Measurements from ENCODE around the gene PTPRE.

PTPRE gene, protein sequence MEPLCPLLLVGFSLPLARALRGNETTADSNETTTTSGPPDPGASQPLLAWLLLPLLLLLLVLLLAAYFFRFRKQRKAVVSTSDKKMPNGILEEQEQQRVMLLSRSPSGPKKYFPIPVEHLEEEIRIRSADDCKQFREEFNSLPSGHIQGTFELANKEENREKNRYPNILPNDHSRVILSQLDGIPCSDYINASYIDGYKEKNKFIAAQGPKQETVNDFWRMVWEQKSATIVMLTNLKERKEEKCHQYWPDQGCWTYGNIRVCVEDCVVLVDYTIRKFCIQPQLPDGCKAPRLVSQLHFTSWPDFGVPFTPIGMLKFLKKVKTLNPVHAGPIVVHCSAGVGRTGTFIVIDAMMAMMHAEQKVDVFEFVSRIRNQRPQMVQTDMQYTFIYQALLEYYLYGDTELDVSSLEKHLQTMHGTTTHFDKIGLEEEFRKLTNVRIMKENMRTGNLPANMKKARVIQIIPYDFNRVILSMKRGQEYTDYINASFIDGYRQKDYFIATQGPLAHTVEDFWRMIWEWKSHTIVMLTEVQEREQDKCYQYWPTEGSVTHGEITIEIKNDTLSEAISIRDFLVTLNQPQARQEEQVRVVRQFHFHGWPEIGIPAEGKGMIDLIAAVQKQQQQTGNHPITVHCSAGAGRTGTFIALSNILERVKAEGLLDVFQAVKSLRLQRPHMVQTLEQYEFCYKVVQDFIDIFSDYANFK

DNA sequence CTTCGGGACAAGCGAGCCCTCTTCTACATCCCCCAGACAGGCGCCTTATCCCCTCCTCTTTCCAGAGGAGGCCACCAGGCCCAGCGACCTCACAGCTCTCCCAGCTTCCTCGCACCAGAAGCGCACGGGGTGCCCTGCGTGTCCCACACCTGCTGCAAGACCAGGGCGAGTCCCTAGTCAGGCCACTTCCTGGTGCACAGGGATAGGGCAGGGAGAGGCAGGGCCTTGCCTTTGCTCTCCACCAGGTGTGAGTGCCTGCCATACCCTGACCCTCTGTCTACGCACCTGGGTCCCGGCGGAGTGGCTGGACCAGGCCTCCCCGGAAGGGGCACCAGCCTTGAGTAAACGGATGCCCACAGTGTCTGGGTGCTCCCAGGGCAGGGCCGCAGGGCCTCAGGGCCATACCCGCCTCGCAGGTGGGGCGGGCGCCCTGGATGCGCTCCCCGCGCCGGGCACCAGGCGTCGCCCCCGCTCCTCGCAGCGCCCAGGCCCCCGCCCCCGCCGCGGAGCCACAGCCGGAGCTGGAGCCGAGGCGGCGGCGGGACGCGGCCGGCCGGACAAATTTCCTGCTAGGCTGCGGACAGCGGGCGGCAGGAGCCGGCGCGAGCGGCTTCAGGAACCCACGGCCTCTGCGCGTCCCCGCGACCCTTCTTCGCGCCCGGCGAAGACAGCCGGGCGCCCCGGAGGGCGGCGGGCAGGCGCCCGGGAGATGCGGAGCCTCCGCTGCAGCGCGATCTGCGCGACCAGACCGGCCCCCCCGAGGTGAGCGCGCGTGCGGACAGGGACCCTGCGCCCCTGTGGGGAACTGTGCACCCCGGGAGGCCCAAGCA, at the start of gene PTPRE:
Gene PTPRE, plus strand, starts transcription at position 556 of the 830 bp plus-strand sequence. CDS start 133,779 bp downstream, outside the sequence.
- Histone ChIP-seq H3K4me1 (ENCODE audit: control insufficient read depth, insufficient read depth, low read length) (no peaks in the 10 kb centered on the region), H3K9ac (ENCODE audit: low read length) (no peak within 1 kb of the TSS), H3K27ac (ENCODE audit: low read depth, low read length) (peak within 1 kb of the TSS; percentile 56), H3K4me3 (ENCODE audit: low read length) (peak within 1 kb of the TSS; percentile 67), H3K36me3 (ENCODE audit: control insufficient read depth, insufficient read depth, low read length) (no peaks in the 10 kb centered on the region), H3K27me3 (ENCODE audit: control insufficient read depth, insufficient read depth, low read length) (no peaks in the 10 kb centered on the region)

GRCh38 chr10:127860592-127860991, 46.3 kb upstream of the PTPRE start:
- no peaks in the 10 kb centered on the region for H3K4me1 ChIP-seq (ENCODE audit: control insufficient read depth, insufficient read depth, low read length)
- H3K9ac ChIP-seq (ENCODE audit: low read length), result no peak overlapping the region
- no peaks in the 10 kb centered on the region for H3K36me3 ChIP-seq (ENCODE audit: control insufficient read depth, insufficient read depth, low read length)
- no peaks in the 10 kb centered on the region for H3K27me3 ChIP-seq (ENCODE audit: control insufficient read depth, insufficient read depth, low read length)
- H3K4me3 ChIP-seq (ENCODE audit: low read length), result no peak overlapping the region
- H3K27ac ChIP-seq (ENCODE audit: low read depth, low read length), result no peak overlapping the region

- no peaks in the 10 kb centered on the region for H3K27me3 ChIP-seq (ENCODE audit: control insufficient read depth, insufficient read depth, low read length)
- no peaks in the 10 kb centered on the region for H3K36me3 ChIP-seq (ENCODE audit: control insufficient read depth, insufficient read depth, low read length)
- no peak overlapping the region for H3K4me3 ChIP-seq (ENCODE audit: low read length)
- H3K27ac ChIP-seq (ENCODE audit: low read depth, low read length), result no peak overlapping the region
- H3K9ac ChIP-seq (ENCODE audit: low read length), result no peak overlapping the region
- H3K4me1 ChIP-seq (ENCODE audit: control insufficient read depth, insufficient read depth, low read length), result no peaks in the 10 kb centered on the region
Measured at GRCh38 chr10:127863231-127863825, 43.6 kb upstream of the PTPRE start.

DNA sequence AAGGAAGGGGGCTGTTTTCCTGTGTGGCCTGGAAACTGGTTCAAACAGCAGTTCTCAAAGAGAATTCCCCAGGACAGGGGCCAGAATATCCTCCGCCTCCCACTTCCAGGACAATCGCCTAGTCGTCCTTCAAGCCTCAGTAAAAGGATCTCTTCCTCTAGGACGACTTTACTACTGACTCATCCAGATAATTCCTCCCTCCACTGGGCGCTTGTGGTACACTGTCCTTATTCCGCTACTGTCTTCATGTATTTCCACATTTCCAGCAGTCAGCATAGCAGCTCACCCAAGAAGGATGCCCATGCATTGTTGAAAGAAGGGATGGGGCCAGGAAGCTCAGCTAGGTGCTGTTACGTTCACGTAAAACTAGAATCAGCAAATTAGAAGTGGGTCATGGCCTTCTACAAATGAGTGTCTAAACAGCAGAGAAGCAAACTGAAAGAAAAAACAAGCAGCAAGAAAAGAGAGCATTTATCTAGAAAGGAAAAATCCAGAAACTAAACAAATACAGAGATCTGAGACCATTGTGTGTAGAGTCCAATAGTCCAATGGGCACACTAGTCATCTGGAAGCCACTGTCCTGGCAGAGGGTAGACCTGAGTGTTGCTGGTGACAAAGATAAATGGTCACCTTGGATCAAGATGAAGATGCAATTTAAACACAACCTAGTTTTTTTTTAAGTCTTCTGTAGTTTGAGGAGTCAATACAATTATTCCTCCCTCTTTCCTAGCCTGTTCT, 40.5 kb upstream of the PTPRE start:
- no peaks in the 10 kb centered on the region for H3K36me3 ChIP-seq (ENCODE audit: control insufficient read depth, insufficient read depth, low read length)
- no peaks in the 10 kb centered on the region for H3K4me1 ChIP-seq (ENCODE audit: control insufficient read depth, insufficient read depth, low read length)
- no peak overlapping the region for H3K4me3 ChIP-seq (ENCODE audit: low read length)
- H3K27ac ChIP-seq (ENCODE audit: low read depth, low read length), result no peak overlapping the region
- H3K27me3 ChIP-seq (ENCODE audit: control insufficient read depth, insufficient read depth, low read length), result no peaks in the 10 kb centered on the region
- no peak overlapping the region for H3K9ac ChIP-seq (ENCODE audit: low read length)

DNA sequence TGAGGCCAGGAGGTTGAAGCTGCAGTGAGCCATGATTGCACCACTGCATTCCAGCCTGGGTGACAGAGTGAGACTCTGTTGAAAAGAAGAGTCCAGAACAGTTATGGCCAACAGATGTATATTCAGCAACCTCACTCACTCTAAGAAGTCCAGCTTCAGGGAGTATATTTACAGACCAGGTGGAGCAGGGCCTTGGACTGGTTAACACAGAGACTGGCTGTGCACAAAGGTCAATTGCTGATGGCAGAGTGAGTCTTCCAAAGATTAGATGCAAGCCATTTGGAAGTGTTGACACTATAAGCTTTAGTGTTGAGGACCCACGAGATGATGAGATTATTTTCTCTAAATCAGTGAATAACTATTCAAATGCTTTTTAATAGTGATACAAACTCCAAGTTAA, 39.1 kb upstream of the PTPRE start:
- Histone ChIP-seq H3K27ac (ENCODE audit: low read depth, low read length) (no peak overlapping the region), H3K27me3 (ENCODE audit: control insufficient read depth, insufficient read depth, low read length) (no peaks in the 10 kb centered on the region), H3K36me3 (ENCODE audit: control insufficient read depth, insufficient read depth, low read length) (no peaks in the 10 kb centered on the region), H3K9ac (ENCODE audit: low read length) (no peak overlapping the region), H3K4me1 (ENCODE audit: control insufficient read depth, insufficient read depth, low read length) (no peaks in the 10 kb centered on the region), H3K4me3 (ENCODE audit: low read length) (no peak overlapping the region)

GRCh38 chr10:127869329-127869728, 37.6 kb upstream of the PTPRE start:
- Histone ChIP-seq H3K27me3 (ENCODE audit: control insufficient read depth, insufficient read depth, low read length) (no peaks in the 10 kb centered on the region), H3K9ac (ENCODE audit: low read length) (no peak overlapping the region), H3K4me3 (ENCODE audit: low read length) (no peak overlapping the region), H3K36me3 (ENCODE audit: control insufficient read depth, insufficient read depth, low read length) (no peaks in the 10 kb centered on the region), H3K27ac (ENCODE audit: low read depth, low read length) (no peak overlapping the region), H3K4me1 (ENCODE audit: control insufficient read depth, insufficient read depth, low read length) (no peaks in the 10 kb centered on the region)

- H3K4me3 ChIP-seq (ENCODE audit: low read length), result no peak overlapping the region
- H3K27me3 ChIP-seq (ENCODE audit: control insufficient read depth, insufficient read depth, low read length), result no peaks in the 10 kb centered on the region
- no peaks in the 10 kb centered on the region for H3K36me3 ChIP-seq (ENCODE audit: control insufficient read depth, insufficient read depth, low read length)
- H3K27ac ChIP-seq (ENCODE audit: low read depth, low read length), result no peak overlapping the region
- no peak overlapping the region for H3K9ac ChIP-seq (ENCODE audit: low read length)
- H3K4me1 ChIP-seq (ENCODE audit: control insufficient read depth, insufficient read depth, low read length), result no peaks in the 10 kb centered on the region
Measured at GRCh38 chr10:127871631-127872010, 35.3 kb upstream of the PTPRE start.

DNA sequence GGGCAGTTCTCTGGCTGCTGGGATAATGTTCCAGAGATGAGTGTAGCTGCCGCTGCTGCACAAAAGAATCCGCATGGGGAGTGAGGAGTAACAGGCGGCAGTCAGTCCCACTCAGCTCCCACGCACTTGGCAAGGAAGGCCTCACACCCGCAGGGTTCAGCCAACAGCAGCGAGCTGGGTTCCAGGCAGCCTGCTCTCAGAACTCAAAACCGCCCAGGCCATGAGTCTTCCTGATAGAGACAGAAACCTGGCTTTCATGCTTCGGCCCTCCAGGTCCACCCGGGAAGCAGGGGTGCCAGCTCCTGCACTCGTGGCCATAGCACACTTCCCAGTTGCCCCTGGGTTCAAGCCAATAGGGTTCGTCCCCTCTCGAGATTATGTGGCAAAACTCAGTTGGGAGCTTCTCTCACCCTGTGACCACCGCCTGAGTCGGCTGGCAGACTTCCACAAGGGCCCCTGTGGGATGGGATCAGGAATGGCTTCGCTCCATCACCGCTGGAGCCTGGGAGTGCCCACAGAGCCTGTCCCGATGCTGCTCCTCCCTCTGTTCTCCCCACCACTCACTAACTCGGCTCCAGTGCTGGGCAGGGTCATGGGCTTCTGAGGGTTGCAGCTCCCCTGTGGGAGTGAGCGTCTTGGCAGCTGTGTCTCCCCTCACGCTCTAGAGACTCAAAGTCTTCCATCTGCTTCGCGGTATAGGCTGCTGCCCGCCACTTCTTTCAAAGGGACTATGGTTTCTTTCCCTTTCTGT, 34.7 kb upstream of the PTPRE start:
- Histone ChIP-seq H3K4me3 (ENCODE audit: low read length) (no peak overlapping the region), H3K4me1 (ENCODE audit: control insufficient read depth, insufficient read depth, low read length) (no peaks in the 10 kb centered on the region), H3K9ac (ENCODE audit: low read length) (no peak overlapping the region), H3K36me3 (ENCODE audit: control insufficient read depth, insufficient read depth, low read length) (no peaks in the 10 kb centered on the region), H3K27ac (ENCODE audit: low read depth, low read length) (no peak overlapping the region), H3K27me3 (ENCODE audit: control insufficient read depth, insufficient read depth, low read length) (no peaks in the 10 kb centered on the region)

DNA sequence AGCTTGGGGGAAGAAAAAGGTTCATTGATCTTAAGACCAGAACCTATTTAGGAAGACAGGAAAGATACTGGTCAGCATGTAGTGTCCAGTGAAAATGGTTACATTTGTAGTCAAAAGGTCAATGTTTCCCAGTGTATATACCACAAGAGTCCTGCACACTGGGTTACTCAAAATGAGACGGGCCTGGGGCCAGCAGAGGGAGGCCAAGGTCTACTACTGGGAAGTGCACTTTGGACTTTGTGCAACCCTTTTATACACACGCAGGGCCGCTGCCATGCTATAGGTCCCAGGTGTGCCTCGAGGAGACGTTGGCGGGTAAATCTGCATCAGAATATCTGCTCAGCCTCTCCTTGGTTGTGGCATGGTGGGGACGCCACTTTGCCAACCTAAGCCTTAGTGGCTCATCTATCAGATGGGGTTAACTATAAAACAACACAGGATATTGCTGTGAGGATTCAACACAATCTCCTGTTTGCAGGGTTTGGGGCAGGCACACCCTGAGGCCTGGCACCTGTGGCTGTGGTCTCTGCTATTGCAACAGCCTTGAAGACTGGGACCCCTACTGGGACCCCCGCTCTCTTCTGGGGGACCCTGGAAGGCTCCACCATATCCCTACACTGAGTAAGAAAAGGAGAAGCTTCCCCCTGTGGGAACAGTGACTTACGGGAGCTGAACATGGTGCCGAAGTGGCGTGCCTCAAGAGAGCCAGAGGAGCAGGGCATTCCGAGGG, 33.9 kb upstream of the PTPRE start:
- Histone ChIP-seq H3K27me3 (ENCODE audit: control insufficient read depth, insufficient read depth, low read length) (no peaks in the 10 kb centered on the region), H3K4me3 (ENCODE audit: low read length) (no peak overlapping the region), H3K9ac (ENCODE audit: low read length) (no peak overlapping the region), H3K4me1 (ENCODE audit: control insufficient read depth, insufficient read depth, low read length) (no peaks in the 10 kb centered on the region), H3K27ac (ENCODE audit: low read depth, low read length) (no peak overlapping the region), H3K36me3 (ENCODE audit: control insufficient read depth, insufficient read depth, low read length) (no peaks in the 10 kb centered on the region)

- no peak overlapping the region for H3K9ac ChIP-seq (ENCODE audit: low read length)
- no peaks in the 10 kb centered on the region for H3K27me3 ChIP-seq (ENCODE audit: control insufficient read depth, insufficient read depth, low read length)
- no peaks in the 10 kb centered on the region for H3K36me3 ChIP-seq (ENCODE audit: control insufficient read depth, insufficient read depth, low read length)
- H3K4me1 ChIP-seq (ENCODE audit: control insufficient read depth, insufficient read depth, low read length), result no peaks in the 10 kb centered on the region
- no peak overlapping the region for H3K27ac ChIP-seq (ENCODE audit: low read depth, low read length)
- H3K4me3 ChIP-seq (ENCODE audit: low read length), result no peak overlapping the region
Measured at GRCh38 chr10:127873901-127874470, 32.9 kb upstream of the PTPRE start.
